Peyer's patch (tissue), 4 donors: ENCODE data around the gene PANX3.

ENCODE experiments used
- CTCF ChIP-seq, 6 experiments: fragments of 450-650 bp in 4 of 6; fragments of 200-600 bp in 2 of 6; sonication (generic) in 1 of 6; IDR thresholded peaks; one replicate each; pipeline ENCODE4 v1.5.1; 2017 to 2019; ENCODE audit warnings: antibody characterized with exemption in 6 of 6, mild to moderate bottlenecking in 3 of 6, moderate library complexity in 1 of 6
- POLR2A ChIP-seq, 2 donors: fragments of 450-650 bp; IDR thresholded peaks; one replicate each; pipeline ENCODE4 v1.5.1; 2017; ENCODE audit warnings: antibody characterized with exemption in 2 of 2, mild to moderate bottlenecking in 2 of 2, moderate library complexity in 2 of 2

- TF ChIP-seq CTCF (IDR thresholded peaks at IDR 0.05) (no peak), POLR2A (IDR thresholded peaks at IDR 0.05) (no peak)
Measured at GRCh38 chr11:124627546-124627945, 16.3 kb downstream of the PANX3 start.
